Suprapubic skin (tissue), 4 donors: ENCODE data around the gene PSMA2. TPM values are rescaled to one million over a fixed set of nuclear protein-coding genes. Genes with fewer than 3 reads are reported as not detected.
A peak's percentile ranks its signal among the peaks of the same experiment; 100 is the strongest.

Source experiments
- DNase-seq, 2 donors: peaks; one replicate each; pipeline ENCODE4 v3.0.0-alpha.2; 2019; ENCODE audit warnings: low spot score in 2 of 2
- H3K27ac ChIP-seq: fragments of 200-600 bp; sonication (generic); one replicate; pipeline ENCODE4 v1.5.1; 2019
- H3K27me3 ChIP-seq: fragments of 200-600 bp; sonication (generic); one replicate; pipeline ENCODE4 v1.5.1; 2019
- H3K36me3 ChIP-seq: fragments of 200-600 bp; sonication (generic); one replicate; pipeline ENCODE4 v1.5.1; 2019
- H3K4me1 ChIP-seq: fragments of 200-600 bp; sonication (generic); one replicate; pipeline ENCODE4 v1.5.1; 2019
- H3K4me3 ChIP-seq: fragments of 200-600 bp; sonication (generic); one replicate; pipeline ENCODE4 v1.5.1; 2019; ENCODE audit warnings: mild to moderate bottlenecking
- H3K9me3 ChIP-seq: fragments of 200-600 bp; sonication (generic); one replicate; pipeline ENCODE4 v1.5.1; 2019
- EP300 ChIP-seq: sonication (generic); formaldehyde crosslinking; IDR thresholded peaks from one replicate; pipeline ENCODE4 v1.6.1; 2017; ENCODE audit warnings: antibody characterized with exemption
- POLR2A ChIP-seq, 2 donors: fragments of 450-650 bp; IDR thresholded peaks; one replicate each; pipeline ENCODE4 v1.6.1; 2017; ENCODE audit warnings: antibody characterized with exemption in 2 of 2, mild to moderate bottlenecking in 2 of 2, moderate library complexity in 2 of 2
- POLR2AphosphoS5 ChIP-seq, 3 donors: sonication (generic); formaldehyde crosslinking; IDR thresholded peaks; one replicate each; pipeline ENCODE4 v1.6.1; 2017; ENCODE audit warnings: antibody characterized with exemption in 3 of 3
- WGBS: methylation state at CpG from one replicate; pipeline ENCODE4 v1.1.5; 2018; 5-methylcytosine and 5-hydroxymethylcytosine counted together
- total RNA-seq, 4 donors: library from RNA; depleted of rRNA; stranded (reverse); fragments of >200 nt; gene quantifications; one replicate each; pipeline ENCODE4 v1.1.0, GENCODE V29; 2016
- TF ChIP-seq, protein P1 (sequence below), 2 donors: fragments of 200-600 bp in 1 of 2; fragments of 450-650 bp in 1 of 2; sonication (generic) in 1 of 2; IDR thresholded peaks; one replicate each; pipeline ENCODE4 v1.5.1; 2016 to 2019; ENCODE audit warnings: antibody characterized with exemption in 2 of 2, mild to moderate bottlenecking in 1 of 2, moderate library complexity in 1 of 2

PSMA2 gene
- total RNA-seq, 4 donors from 2014 or later: 29.9 to 58.9 (median 46.0) TPM

DNA sequence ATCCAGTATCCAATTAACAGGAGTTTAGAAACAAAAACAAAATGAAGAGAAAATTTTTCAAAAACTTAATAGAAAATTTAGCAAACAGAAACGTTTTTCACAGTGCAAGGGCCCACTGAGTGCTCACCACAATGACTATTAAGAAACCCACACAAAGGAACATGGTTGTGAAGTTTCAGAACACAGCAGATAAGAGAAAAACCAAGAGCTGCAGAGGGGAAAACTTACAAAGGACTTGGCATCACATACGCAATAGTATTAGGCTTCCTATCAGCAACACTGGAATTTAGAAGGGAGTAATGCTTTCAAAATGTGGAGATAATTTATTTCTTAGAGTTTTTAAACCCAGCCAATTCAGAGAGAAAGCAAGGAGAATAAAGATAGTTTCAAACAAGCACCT, 18.4 kb downstream of the PSMA2 start:
- DNase-seq: no peak
- Histone ChIP-seq H3K36me3 (peaks cover 24% of the 10 kb centered on the region), H3K4me1 (peaks cover 20% of the 10 kb centered on the region), H3K27ac (no peak overlapping the region), H3K4me3 (no peak overlapping the region), H3K9me3 (no peaks in the 10 kb centered on the region), H3K27me3 (no peaks in the 10 kb centered on the region)
- TF ChIP-seq POLR2A (IDR thresholded peaks at IDR 0.05) (no peak), POLR2AphosphoS5 (IDR thresholded peaks at IDR 0.05) (no peak), EP300 (no peak)
- TF ChIP-seq, protein P1, sequence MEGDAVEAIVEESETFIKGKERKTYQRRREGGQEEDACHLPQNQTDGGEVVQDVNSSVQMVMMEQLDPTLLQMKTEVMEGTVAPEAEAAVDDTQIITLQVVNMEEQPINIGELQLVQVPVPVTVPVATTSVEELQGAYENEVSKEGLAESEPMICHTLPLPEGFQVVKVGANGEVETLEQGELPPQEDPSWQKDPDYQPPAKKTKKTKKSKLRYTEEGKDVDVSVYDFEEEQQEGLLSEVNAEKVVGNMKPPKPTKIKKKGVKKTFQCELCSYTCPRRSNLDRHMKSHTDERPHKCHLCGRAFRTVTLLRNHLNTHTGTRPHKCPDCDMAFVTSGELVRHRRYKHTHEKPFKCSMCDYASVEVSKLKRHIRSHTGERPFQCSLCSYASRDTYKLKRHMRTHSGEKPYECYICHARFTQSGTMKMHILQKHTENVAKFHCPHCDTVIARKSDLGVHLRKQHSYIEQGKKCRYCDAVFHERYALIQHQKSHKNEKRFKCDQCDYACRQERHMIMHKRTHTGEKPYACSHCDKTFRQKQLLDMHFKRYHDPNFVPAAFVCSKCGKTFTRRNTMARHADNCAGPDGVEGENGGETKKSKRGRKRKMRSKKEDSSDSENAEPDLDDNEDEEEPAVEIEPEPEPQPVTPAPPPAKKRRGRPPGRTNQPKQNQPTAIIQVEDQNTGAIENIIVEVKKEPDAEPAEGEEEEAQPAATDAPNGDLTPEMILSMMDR (IDR thresholded peaks at IDR 0.05): no peak
- WGBS: 74% methylated on average over 2 of the region's 2 CpGs

GRCh38 chr7:42911454-42912447, 20.2 kb downstream of the PSMA2 start, which contains the start of gene C7orf25:
Gene C7orf25, minus strand, starts transcription at chr7:42912070. Its CDS starts 1,170 bp downstream, at chr7:42910900.
- DNase-seq: peak; percentile 98
- H3K36me3 ChIP-seq: peaks cover 10% of the 10 kb centered on the region
- H3K27ac ChIP-seq: peak within 1 kb of the TSS; percentile 80
- WGBS: 2% methylated on average over 22 of the region's 95 CpGs
- H3K9me3 ChIP-seq: no peaks in the 10 kb centered on the region
- peak within 1 kb of the TSS; percentile 92 for H3K4me3 ChIP-seq
- H3K4me1 ChIP-seq: peaks cover 20% of the 10 kb centered on the region
- TF ChIP-seq EP300 (no peak), POLR2AphosphoS5 (IDR thresholded peaks at IDR 0.05) (peak in 2 of 3 donors; percentile 57 to 90), POLR2A (IDR thresholded peaks at IDR 0.05) (peak in 1 of 2 donors; percentile 23)
- H3K27me3 ChIP-seq: no peaks in the 10 kb centered on the region

GRCh38 chr7:42910306-42910705, 21.7 kb downstream of the PSMA2 start:
- no peak for TF ChIP-seq POLR2AphosphoS5 (IDR thresholded peaks at IDR 0.05)
- TF ChIP-seq, protein P1 (IDR thresholded peaks at IDR 0.05): no peak
- no peak for TF ChIP-seq POLR2A (IDR thresholded peaks at IDR 0.05)
- TF ChIP-seq EP300: no peak
- H3K27ac ChIP-seq: no peak overlapping the region
- H3K36me3 ChIP-seq: no peaks in the 10 kb centered on the region
- no peak for DNase-seq
- H3K27me3 ChIP-seq: no peaks in the 10 kb centered on the region
- H3K4me1 ChIP-seq: peaks cover 20% of the 10 kb centered on the region
- H3K4me3 ChIP-seq: no peak overlapping the region
- WGBS: 100% methylated on average over 2 of the region's 2 CpGs
- no peaks in the 10 kb centered on the region for H3K9me3 ChIP-seq

- DNase-seq: no peak
- TF ChIP-seq, protein P1 (IDR thresholded peaks at IDR 0.05): no peak
- H3K27me3 ChIP-seq: no peaks in the 10 kb centered on the region
- H3K9me3 ChIP-seq: no peaks in the 10 kb centered on the region
- peaks cover 15% of the 10 kb centered on the region for H3K4me1 ChIP-seq
- H3K27ac ChIP-seq: no peak overlapping the region
- no peak overlapping the region for H3K4me3 ChIP-seq
- no peaks in the 10 kb centered on the region for H3K36me3 ChIP-seq
Observed at GRCh38 chr7:42907316-42907715, 24.7 kb downstream of the PSMA2 start.

DNA sequence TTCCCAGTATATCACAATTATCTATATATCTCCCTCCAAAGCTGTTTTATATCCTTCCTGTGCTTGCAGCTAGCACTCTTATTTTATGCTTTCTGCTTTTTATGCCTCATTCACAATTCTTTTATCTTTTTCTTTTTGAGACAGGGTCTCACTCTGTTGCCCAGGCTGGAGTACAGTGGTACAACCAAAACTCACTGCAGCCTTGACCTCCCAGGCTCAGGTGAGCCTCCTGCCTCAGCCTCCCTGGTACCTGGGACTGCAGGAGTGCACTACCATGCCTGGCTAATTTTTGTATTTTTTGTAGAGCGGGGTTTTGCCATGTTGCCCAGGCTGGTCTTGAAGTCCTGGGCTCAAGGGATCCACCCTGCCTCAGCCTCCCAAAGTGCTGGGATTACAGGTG, 25.8 kb downstream of the PSMA2 start:
- no peaks in the 10 kb centered on the region for H3K36me3 ChIP-seq
- TF ChIP-seq POLR2AphosphoS5 (IDR thresholded peaks at IDR 0.05) (no peak), POLR2A (IDR thresholded peaks at IDR 0.05) (no peak), EP300 (no peak)
- TF ChIP-seq, protein P1 (IDR thresholded peaks at IDR 0.05): no peak
- peaks cover 11% of the 10 kb centered on the region for H3K4me1 ChIP-seq
- no peaks in the 10 kb centered on the region for H3K9me3 ChIP-seq
- no peaks in the 10 kb centered on the region for H3K27me3 ChIP-seq
- H3K4me3 ChIP-seq: no peak overlapping the region
- H3K27ac ChIP-seq: no peak overlapping the region
- WGBS: 100% methylated on average over 1 of the region's 1 CpG
- no peak for DNase-seq
